Activated T-cell treated with anti-CD3 and anti-CD28 coated beads for 4 hours (primary cell): Measurements from ENCODE around the gene SDHAF3.
"Not testable (repeated sequence)": the region's sequence is repeated elsewhere in the genome, so short reads cannot be mapped to it uniquely, and the experiment has no call there.

Source experiments
- DNase-seq: peaks from one replicate; pipeline ENCODE4 v3.0.0-alpha.2; 2020

Gene SDHAF3

DNA sequence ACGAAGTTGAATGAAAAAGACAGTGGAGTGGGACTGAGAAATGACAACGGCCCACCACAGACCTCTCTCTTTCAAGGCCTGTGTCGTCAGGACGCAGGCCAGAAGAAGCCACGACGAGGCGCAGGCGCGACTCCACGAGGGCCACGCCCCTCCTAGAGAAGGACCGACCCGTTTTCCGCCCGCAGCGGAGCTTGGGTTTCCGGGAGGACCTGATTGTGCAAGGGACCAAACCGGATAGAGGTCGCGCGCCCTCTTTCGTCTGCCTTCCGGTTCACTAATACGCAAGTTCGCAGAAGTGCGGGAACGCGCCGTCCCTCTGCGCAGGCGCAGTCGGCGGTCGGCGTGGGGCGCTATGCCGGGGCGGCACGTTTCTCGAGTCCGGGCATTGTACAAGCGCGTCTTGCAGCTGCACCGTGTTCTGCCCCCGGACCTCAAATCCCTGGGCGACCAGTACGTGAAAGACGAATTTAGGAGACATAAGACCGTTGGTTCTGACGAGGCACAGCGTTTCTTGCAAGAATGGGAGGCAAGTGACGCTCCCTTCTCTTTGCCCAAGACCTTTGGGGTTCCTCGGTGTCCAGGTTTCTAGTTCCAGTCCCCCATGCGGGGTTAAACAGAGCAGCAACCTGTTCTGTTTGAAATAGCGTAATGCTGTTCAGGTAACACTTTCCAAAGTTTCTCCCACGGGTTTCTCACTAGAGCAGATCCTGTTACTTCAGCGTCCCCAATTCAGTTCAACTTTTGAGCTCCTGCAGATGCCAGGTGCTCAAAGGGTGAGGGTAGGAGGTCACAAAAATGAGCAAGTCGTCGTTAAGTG, at the start of gene SDHAF3:
Gene SDHAF3 (plus strand): TSS at position 327 of the 817 bp plus-strand sequence. CDS start 26 bp downstream, at position 353.
- DNase-seq = peak; percentile 96

DNA sequence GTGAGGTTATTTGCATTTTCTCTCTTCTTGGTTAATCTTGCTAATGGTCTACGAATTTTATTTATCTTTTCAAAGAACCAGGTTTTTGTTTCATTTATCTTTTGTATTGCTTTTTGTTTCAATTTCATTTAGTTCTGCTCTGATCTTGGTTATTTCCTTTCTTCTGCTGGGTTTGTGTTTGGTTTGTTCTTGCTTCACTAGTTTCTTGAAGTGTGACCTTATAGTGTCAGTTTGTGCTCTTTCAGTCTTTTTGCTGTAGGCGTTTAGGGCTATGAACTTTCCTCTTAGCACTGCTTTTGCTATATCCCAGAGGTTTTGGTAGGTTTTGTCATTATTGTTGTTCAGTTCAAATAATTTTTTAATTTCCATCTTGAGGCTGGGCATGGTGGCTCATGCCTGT, 45.5 kb upstream of the SDHAF3 start:
- not testable (repeated sequence) for DNase-seq

DNA sequence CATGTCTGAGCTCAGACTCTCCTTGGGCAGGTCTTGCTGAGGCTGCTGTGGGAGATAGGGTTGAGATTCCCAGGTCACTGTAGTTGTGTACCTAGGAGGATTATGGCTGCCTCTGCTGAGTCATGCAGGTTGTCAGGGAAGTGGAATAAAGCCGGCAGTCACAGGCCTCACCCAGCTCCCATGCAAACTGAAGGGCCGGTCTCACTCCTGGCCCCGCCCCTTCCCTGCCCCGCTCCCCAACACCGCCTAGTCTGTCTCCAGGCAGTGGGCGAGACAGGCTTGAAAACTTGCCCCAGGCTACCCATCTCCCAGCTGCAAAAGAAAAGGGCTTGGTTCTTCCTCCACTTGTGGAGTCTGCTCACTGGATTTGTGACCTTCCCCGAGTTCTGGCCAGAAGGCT, 41.6 kb upstream of the SDHAF3 start:
- DNase-seq = no peak

DNA sequence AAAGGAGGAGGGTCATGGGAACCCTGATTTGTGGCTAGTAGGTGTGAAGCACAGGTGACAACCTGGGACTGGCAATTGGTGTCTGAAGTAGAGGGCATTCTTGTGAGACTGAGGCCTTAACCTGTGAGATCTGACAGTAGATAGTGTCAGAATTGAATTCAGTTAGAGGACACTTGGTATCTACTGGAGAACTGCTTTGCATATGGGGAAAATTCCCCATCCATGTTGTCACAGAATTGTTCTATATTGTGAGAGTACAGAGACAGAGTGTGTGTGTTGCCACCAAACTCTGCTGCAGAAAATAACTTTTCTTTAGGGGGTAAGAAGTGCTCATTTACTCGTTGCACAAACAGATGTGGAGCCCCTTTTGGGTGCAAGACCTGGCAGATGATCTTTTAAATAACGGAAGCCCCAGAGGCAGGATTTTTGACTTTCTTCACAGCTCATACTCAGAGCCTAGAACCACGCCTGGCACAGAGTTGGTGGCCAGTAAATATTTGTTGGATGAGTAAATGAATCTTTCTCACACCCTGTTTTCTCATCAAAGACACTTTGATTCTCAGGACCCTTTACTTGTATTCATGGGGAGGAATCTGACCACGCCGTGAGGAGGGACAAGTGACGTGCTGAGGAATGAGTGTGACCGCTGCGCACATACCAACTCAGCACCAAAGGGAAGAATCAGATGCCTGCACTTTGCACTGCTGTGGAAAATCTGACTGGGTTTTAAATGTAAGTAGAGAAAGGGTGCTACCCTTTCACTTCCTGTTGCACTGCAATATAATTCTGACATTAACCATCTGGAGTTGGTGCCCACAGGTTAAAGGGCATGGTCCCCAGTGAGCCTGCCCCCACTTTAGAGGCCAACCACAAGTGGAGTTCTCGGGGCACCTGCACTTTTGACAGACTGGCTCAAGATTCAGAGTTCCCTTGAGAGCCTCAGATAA, 39.2 kb upstream of the SDHAF3 start:
- DNase-seq = no peak

DNA sequence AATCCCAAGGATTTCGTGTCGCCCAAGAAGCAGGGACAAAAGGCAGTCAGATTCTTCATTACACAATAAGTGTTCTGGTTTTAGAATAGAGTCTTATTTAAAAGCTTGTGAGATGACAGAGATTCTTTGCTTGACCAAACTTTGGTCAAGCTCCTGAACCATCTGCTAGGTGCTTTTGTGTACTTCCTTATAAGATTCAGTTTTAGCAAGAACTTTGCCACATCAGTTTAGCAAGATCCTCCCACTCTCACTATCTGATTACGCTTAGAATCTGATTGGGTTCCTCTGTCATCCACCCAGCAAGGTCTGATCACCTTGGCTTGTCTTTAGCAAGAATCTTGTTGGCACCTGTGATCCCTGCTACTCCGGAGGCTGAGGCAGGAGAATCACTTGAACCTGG, 38.2 kb upstream of the SDHAF3 start:
- no peak for DNase-seq

DNA sequence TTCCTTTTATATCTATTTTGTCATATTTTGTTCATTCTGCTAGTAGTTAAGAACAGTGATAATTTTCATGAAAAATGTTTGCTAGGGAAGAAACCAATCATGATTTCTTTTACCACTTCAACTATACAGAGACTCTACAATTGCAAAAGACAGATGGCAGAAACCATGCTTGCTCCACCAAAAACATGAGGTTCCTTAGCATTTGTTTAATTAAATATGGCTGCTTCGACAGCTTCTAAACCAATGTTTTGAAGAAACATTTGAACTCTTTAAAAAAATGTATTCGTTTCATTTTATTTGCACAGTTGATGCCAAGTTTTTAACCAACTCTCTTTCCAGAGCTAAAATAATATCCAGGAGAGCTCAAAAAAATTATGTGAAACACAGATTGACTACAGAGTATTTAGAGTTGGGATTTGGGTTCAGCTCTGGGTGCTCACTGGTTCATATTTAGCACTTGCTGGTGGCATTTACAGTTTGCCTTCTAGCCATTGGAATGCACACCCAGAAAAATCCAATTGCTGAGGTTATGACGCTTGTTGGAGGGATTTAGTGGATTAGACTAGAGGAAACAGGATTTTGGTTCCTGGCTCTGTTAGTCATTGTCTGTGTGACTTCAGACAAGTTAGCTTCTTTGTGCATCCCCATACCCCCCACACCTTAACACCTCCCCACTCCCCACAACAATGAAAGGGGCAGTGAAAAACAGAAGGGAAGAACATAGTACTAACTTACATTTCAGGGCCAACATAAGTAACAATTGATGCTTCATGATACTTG, 35.8 kb upstream of the SDHAF3 start:
- DNase-seq = no peak

DNA sequence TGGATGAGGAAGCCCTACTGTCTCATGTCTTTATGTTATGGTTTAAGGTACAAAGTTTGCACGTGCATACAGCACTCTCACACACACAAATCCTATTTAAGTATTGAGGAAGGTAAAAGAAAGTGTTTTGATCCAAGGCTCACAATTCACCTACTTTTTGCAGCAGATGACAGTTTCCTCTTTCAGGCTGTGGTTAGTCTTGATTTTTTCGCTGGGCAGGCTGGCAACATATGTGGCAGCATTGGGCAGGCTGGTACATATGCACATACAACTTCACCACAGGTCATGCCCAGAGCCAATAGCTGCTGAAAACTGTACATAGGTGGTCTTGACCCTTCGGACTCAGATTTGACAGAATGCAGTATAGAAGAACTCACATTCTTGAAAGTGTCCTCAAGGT, 29.1 kb upstream of the SDHAF3 start:
- DNase-seq = no peak

DNA sequence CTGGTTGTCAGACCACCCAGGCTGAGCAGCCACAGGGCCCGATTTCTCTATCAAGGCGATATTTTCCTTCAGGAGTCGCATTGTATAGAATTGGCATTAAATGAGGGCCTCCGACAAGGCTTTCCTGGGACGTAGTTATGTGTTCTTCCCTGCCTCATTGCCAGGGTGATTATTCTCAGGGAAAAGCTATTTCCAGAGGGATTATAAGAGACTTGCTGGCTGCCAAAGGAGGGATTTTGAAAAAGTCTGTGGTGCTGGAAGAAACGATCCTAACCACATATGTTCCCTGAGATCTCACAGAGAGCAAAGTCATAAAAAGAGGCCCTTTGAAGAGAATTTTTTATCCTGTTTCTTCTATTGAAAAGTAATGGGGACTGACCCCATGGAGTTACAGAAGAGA, 27.7 kb upstream of the SDHAF3 start:
- no peak for DNase-seq

DNA sequence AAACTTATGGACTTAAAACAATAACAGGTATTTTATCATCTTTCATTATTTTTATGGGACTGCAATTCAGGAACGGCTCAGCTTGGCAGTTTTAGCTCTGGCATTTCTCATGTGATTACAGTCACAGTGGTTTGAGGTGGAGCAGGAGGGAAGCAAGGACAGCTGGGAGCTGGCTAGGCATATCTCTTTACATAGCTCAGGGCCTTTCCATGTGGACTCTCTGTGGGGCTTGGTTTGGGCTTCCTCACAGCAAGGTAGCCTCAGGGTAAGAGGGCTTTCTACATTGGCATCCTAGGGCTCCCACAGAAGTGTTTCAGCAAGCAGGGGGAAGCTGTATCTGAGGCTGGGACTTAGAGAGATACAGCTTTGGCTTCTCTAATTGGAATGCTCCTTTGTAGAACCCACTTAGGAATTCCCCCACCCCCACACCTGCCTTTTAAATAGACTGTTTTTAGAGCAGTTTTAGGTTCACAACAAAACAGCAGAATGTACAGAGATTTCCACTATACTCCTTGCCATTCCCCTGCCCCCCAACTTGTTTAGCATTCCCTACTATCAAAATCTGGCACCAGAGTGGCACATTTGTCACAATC, 26.6 kb upstream of the SDHAF3 start:
- DNase-seq = no peak

DNA sequence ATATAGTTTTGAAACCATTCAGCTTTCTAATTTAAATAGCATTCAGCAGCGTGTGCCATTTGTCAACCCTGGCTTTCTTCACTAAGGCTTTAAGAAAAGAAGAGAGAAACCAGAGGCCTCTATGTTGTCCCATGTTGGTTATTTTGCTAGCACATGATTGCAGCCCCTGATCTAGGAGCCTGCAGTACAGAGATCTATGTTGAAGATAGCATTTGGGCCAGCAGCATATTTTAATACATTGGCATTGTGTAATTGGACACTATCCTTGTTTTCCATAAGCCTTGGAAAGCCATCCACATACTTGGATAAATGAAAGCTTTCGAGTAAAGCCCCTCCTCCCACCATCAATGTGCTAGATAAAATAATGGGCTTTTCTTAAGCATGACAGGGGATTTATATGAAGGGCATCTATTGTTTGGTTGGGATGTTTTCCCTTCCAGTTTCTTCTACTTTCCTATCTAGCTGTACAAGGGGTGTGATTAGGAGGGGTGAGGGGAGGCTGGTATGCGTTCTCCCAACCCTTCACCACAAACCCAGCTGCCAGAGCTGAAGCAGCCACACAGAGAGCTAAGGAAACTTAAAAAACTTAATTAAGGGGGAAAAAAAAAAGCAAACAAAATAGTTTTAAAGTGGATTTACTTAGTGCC, 23.1 kb upstream of the SDHAF3 start:
- DNase-seq = no peak

DNA sequence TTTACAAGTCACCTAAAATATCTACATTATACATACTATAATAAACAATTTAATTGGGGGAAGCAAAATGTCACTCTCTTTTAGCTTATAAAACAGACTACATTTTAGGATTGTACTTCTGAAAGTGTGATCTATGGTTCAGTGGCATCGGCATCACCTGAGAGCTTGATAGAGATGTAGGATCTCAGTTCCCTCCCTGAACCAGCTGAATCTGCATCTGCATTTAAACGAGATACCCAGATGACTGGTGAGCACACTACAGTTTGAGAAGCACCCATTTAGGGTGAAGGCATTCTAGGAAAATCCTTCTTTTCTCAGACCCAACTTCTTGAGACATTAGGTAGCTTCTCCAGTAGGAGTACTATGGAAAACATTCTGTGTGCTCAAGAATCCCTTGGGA, 21.5 kb upstream of the SDHAF3 start:
- DNase-seq = no peak

DNA sequence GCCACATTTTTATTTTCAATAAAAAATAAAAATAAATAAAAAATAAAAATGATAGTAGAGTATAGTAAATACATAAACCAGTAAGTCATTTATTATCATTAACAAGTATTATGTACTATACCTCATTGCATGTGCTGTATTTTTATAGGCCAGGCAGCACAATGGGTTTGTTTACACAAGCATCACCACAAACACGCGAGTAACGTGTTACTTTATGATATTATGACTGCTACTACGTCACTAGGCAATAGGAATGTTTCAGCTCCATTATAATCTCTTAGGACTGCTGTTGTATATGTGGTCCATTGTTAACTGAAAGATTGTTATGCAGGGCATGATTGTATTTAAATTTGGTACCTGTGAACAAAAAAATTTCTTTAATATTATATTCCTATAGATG, 20.8 kb upstream of the SDHAF3 start:
- no peak for DNase-seq

DNA sequence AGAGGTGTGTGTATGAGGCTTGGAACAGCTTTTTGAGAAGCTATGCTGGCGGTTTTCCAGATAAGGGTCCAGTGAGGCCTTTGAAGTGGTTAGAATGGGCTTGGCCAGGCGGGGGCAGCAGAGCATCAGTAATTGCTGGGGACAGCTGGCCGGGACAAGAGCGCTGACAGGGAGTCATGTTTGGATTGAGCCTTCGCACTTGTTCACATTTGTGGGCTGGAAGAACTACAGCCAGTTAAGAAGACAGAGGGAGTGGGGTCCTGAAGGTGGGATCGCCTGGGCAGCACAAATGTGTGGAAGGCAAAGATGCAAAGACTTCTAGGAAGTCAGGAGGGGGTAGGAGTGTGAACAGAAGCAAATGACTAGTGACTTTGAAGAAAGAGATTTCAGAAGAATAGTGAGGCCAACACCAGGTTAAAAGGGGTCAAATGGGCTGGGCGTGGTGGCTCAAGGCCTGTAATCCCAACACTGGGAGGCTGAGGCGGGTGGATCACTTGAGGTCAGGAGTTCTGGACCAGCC, 12.7 kb upstream of the SDHAF3 start:
- DNase-seq = peak; percentile 41

DNA sequence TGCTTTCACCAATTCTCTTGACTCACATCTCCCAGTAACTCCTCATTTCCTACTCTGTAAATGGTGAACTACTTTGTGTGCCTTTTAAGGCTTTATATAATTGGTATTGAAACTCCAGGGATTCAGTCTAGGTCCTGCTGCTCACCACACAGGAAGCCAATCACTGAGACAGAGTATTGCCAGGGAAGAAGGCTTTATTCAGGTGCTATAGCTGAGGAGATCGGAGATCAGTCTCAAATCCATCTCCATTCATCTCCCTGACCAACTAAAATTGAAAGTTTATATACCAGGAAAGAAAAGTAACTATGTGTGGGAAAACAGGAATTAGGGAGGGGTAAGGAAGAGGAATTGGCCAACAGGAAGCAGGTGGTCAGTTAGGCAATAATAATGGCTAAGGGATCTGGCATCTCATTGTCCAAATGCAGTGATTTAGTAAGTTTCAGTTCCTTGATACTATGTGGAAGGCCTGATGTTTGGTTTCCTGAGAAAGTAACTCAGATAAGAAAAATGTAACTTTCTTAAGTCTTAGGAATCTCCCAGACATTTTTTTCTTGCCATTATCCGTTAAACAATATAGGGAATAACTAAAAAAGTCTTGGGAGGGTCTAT, 10.2 kb upstream of the SDHAF3 start:
- no peak for DNase-seq

DNA sequence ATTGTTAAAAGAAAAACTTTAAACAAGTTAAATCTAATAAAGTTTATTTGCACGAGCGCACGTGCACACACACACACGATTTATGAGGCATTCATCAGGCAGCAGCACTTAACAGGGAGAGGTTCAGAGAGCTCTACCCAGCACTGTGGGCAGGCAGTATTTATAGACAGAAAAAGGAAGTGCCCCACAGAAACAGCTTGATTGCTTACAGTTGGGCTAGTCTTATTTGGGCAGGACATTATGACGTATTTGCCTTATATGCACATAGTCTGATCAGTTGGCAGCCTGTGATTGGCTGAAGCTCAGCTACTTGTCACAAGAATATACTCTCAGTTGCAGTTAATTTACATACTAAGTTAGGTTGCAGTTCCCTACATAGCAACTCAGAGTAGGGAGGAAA, 1.2 kb upstream of the SDHAF3 start:
- no peak for DNase-seq

DNA sequence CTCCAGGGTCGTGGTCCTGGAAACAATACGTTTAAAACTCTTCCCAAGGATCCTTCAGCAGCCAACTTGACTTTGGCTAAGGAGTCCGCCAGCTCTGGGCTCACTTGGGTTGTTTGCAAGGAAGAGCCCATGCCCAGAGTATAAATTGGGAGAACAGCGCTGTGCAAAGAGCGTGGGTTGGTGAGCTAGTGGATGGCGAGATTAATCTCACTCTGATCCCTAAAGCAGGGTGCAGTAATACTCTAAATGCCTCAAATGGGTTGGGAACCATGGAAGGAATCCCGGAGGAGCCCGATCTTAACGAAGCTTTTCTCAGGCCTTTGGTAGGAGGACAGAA, 495 bp upstream of the SDHAF3 start:
- DNase-seq = no peak

DNA sequence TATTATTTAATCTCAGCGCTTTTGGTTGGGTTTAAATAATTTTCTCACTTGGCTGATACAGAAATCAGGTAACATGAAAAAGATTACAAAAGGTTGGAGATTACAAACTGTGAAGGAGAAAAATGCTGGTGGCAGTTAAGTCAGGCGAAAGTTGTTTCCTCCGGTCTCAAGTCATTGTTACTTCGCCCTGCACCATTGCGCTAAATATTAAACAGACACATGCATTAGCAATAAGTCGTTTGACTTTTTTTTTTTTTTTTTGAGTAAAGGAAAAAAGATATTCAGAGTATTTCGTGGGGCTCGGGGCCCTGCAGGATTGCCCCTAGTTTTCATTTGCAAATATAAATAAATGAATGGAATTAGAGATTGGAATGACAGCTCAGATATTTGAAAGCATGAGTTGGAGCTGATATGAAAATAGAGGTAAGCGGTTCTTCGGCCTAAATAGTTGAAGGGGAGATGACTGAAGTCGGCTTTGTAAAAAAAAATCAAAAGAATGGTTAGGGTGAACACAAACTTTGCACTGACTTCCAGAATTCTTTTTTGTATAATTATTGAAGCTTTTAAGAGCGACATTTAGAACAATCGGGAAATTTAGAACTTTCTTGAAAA, 914 bp downstream of the SDHAF3 start:
- DNase-seq = no peak

DNA sequence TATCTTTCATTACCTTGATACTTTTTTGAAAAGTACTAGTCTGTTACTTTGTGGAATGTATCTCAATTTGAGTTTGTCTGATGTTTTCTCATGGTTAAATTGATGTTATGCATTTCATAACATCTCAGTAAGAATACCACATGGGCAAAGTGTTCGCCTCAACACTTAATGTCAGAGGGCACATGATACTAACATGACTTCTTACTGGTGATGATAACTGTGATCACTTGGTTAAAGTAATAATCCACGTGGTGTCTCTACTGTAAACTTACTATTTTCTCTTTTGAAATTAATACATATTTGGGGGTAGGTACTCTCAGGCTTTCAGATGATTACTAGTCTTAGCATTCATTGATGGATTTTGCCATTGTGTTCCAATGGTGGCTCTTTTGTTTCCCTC, 2.2 kb downstream of the SDHAF3 start:
- no peak for DNase-seq

DNA sequence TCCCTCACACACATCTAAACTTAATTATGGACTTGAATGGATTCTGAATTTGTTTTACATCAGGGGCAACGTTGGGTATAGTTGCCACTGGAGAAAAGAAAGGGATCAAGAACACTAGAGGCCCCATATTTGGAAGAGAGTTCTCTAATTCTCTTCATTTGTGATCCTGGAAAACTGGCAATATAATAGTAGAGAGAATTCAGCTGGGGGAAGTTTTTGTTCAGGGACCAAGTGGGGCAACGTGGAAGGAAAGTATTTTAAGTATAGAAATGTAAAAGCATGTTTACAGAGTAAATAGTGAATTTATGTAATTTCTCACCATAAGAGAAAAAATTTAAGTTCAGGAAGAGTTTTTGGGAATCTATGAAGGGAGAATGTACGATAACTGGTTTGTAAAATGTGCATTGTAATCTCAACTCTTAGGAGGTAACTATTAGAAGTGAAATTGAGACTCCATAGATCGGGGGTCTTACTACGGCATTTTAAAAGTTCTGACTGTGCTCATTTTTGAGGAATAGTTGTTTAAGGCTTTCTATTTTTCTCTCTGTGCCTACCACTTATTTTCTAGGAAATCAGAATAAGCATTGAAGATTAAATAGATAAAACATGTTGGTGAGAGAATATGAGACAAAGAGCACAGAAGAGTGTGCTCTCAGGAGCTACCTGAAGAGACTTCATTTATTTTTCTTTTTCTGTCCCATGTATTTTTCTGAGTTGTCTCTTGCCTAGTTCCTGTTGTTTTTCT, 3.4 kb downstream of the SDHAF3 start:
- no peak for DNase-seq

DNA sequence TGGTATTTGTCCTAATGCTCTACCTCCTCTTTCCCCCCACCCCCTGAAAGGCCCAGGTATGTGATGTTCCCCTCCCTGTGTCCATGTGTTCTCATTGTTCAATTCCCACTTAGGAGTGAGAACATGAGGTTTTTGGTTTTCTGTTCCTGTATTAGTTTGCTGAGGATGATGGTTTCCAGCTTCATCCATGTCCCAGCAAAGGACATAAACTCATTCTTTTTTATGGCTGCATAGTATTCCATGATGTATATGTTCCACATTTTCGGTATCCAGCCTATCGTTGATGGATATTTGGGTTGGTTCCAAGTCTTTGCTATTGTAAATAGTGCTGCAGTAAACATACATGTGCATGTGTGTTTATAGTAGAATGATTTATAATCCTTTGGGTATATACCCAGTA, 5.6 kb downstream of the SDHAF3 start:
- DNase-seq = not testable (repeated sequence)
